ENCODE measurements around the gene ERN1. TPM values are rescaled to one million over a fixed set of nuclear protein-coding genes. Genes with fewer than 3 reads are reported as not detected.
"Not testable (repeated sequence)": the region's sequence is repeated elsewhere in the genome, so short reads cannot be mapped to it uniquely, and the experiment has no call there.

The ERN1 gene
- total and polyA plus RNA-seq, 2 of the 13 experiments (the other 11 are each of a cell fraction or from before 2014, with no cell fraction given): 6.0 to 12.7 TPM

- TF ChIP-seq ZNF784 (CRISPR knock-in tag; IDR thresholded peaks at IDR 0.05; ENCODE audit: borderline replicate concordance) (no peak), ZHX1 (CRISPR knock-in tag; IDR thresholded peaks at IDR 0.05; ENCODE audit: low read depth) (no peak)
Measured at GRCh38 chr17:64170286-64170685, 40.3 kb upstream of the ERN1 start (continued).

GRCh38 chr17:64167666-64168065 is 37.7 kb upstream of the ERN1 start:
- FAIRE-seq; H3K79me2 ChIP-seq (ENCODE audit: insufficient read depth, low read length); H3K9me3 ChIP-seq (ENCODE audit: low read length); H3K4me3 ChIP-seq (replicated peaks in 1 of 3; ENCODE audit: insufficient read depth in 1 of 3, low read depth in 2 of 3, low read length in 3 of 3); ATAC-seq; H3K27ac ChIP-seq (ENCODE audit: extremely low read length, insufficient read depth, low read length); H3K4me1 ChIP-seq (ENCODE audit: insufficient read depth, low read length); H2AFZ ChIP-seq (ENCODE audit: low read length); CTCF ChIA-PET (ENCODE audit: low intra/inter-chr PET ratio, low total read pairs); H4K20me1 ChIP-seq (ENCODE audit: insufficient read depth, low read length); H3K4me2 ChIP-seq (ENCODE audit: low read depth, low read length); BruUV-seq (replicated peaks); H3K9ac ChIP-seq (ENCODE audit: insufficient read depth, low read depth, low read length); in situ Hi-C loops (cut with HindIII; ENCODE audit: extremely low pct_ligation_motif_present, low pct_unique_long_range_greater_than_20kb); H3K27me3 ChIP-seq (ENCODE audit: control insufficient read depth in 1 of 2, insufficient read depth in 2 of 2, low read length in 2 of 2); DNase-seq (ENCODE audit: low spot score); intact Hi-C loops (cut with micrococcal nuclease; ENCODE audit: unreplicated experiment): not testable (repeated sequence)
- POLR2A ChIA-PET: interaction anchor here (1.2 to 3.8 kb wide), 3 partner anchors 12 to 49 kb away, joined by 4 to 17 read pairs (median 5); no protein-coding TSS in a partner anchor
- 96% methylated on average over 3 of the region's 3 CpGs for WGBS (ENCODE audit: low lambda C conversion rate)
- H3K36me3 ChIP-seq (replicated peaks in 1 of 2; ENCODE audit: control insufficient read depth in 1 of 2, insufficient read depth in 2 of 2, low read length in 2 of 2): peaks cover 16 to 46% of the 10 kb centered on the region in 2 experiments

All from HepG2 (cell line).